Gastrocnemius medialis (tissue), 4 donors: ENCODE measurements around the gene EP400. TPM values are rescaled to one million over a fixed set of nuclear protein-coding genes. Genes with fewer than 3 reads are reported as not detected.
A peak's percentile ranks its signal among the peaks of the same experiment; 100 is the strongest.

Experiments used
- ATAC-seq, 2 donors: fragments of 150-250 bp; one replicate each; pipeline ENCODE4 v1.9.1; 2016
- DNase-seq, 2 donors: peaks; one replicate each; pipeline ENCODE4 v3.0.0-alpha.2; 2019
- H3K27ac ChIP-seq, 4 donors: fragments of 200-600 bp; sonication (generic); 1 replicate in 1 of 4; 2 replicates in 3 of 4; pipeline ENCODE4 v1.5.1; 2016 to 2018; ENCODE audit warnings: mild to moderate bottlenecking in 2 of 4, moderate library complexity in 1 of 4
- H3K27me3 ChIP-seq, 3 donors: fragments of 200-600 bp; sonication (generic) in 2 of 3; 1 replicate in 1 of 3; 2 replicates in 2 of 3; pipeline versions ENCODE4 v1.5.1 to v1.6.0; 2016 to 2019; ENCODE audit warnings: mild to moderate bottlenecking in 1 of 3, moderate library complexity in 1 of 3
- H3K36me3 ChIP-seq, 2 donors: fragments of 200-600 bp; sonication (generic) in 1 of 2; one replicate each; pipeline ENCODE4 v1.5.1; 2017 to 2018
- H3K4me1 ChIP-seq, 2 donors: fragments of 200-600 bp; sonication (generic) in 1 of 2; one replicate each; pipeline ENCODE4 v1.5.1; 2016 to 2017; ENCODE audit warnings: mild to moderate bottlenecking in 2 of 2
- H3K4me3 ChIP-seq, 4 donors: fragments of 200-600 bp; sonication (generic) in 3 of 4; 1 replicate in 1 of 4; 2 replicates in 3 of 4; pipeline ENCODE4 v1.5.1; 2016 to 2019; ENCODE audit warnings: mild to moderate bottlenecking in 2 of 4
- H3K9me3 ChIP-seq, 3 donors: fragments of 200-600 bp; sonication (generic) in 2 of 3; 1 replicate in 1 of 3; 2 replicates in 2 of 3; pipeline ENCODE4 v1.5.1; 2016 to 2019
- POLR2A ChIP-seq, 2 donors: fragments of 450-650 bp; IDR thresholded peaks; one replicate each; pipeline ENCODE4 v1.6.1; 2017; ENCODE audit warnings: antibody characterized with exemption in 2 of 2, mild to moderate bottlenecking in 2 of 2, moderate library complexity in 2 of 2
- in situ Hi-C, 4 donors: fragments of 200-750 bp; cut with MboI; loops; one replicate each; pipeline versions ENCODE4 v1.15.0 to v1.8.0; 2017; ENCODE audit warnings: low sequenced_read_pairs in 4 of 4
- intact Hi-C: fragments of 100-400 bp; cut with DNase I; formaldehyde crosslinking; loops from one replicate; pipeline ENCODE4 v1.15.1; 2023; ENCODE audit warnings: low total_unique reads
- total RNA-seq, 4 donors: library from RNA; depleted of rRNA; stranded (reverse); fragments of >200 nt; gene quantifications; one replicate each; pipeline versions ENCODE4 v1.1.0 to v1.2.3, GENCODE V29; 2016
- TF ChIP-seq, protein P1 (sequence below), 5 experiments: fragments of 450-650 bp in 3 of 5; fragments of 200-600 bp in 2 of 5; sonication (generic) in 2 of 5; IDR thresholded peaks in 4 of 5; conservative IDR thresholded peaks in 1 of 5; 1 replicate in 4 of 5; 2 replicates in 1 of 5; pipeline ENCODE4 v1.5.1; 2016 to 2019; ENCODE audit warnings: antibody characterized with exemption in 5 of 5, mild to moderate bottlenecking in 3 of 5, moderate library complexity in 3 of 5

Gene EP400
- total RNA-seq, 4 donors from 2014 or later: 11.9 to 17.4 (median 15.0) TPM

DNA sequence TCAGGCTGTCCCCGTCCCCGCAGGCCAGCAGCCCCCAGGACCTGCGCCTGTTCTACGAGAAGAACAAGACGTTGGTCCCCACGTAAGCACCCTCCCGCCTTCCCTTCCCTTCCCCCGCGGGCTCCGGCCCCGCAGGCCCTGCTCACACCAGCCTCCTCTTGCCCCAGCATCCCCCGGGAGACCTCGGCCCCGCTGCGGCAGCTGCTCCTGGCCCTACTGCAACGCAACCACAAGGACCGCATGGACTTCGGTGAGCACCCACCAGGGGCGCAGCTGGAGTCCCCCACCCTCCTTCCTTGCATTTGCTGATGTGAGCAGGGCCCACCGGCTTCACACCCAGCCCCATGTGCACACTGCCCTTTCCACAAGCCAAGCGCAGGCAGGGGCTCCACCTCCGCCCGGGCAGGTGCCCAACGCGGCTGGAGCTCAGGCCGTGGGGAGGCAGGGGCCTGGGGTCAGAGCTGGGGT, 40.0 kb upstream of the EP400 start:
- intact Hi-C loops (no loop called here), in situ Hi-C loops (no loop called here)
- DNase-seq (no peak), ATAC-seq (no peak)
- no peak overlapping the region for H3K4me3 ChIP-seq
- H3K27me3 ChIP-seq: no peaks in the 10 kb centered on the region
- H3K36me3 ChIP-seq: peaks cover 0 to 72% of the 10 kb centered on the region in 2 donors
- peaks cover 0 to 13% of the 10 kb centered on the region in 2 donors for H3K4me1 ChIP-seq
- no peak for TF ChIP-seq POLR2A (IDR thresholded peaks at IDR 0.05)
- TF ChIP-seq, protein P1, sequence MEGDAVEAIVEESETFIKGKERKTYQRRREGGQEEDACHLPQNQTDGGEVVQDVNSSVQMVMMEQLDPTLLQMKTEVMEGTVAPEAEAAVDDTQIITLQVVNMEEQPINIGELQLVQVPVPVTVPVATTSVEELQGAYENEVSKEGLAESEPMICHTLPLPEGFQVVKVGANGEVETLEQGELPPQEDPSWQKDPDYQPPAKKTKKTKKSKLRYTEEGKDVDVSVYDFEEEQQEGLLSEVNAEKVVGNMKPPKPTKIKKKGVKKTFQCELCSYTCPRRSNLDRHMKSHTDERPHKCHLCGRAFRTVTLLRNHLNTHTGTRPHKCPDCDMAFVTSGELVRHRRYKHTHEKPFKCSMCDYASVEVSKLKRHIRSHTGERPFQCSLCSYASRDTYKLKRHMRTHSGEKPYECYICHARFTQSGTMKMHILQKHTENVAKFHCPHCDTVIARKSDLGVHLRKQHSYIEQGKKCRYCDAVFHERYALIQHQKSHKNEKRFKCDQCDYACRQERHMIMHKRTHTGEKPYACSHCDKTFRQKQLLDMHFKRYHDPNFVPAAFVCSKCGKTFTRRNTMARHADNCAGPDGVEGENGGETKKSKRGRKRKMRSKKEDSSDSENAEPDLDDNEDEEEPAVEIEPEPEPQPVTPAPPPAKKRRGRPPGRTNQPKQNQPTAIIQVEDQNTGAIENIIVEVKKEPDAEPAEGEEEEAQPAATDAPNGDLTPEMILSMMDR (IDR thresholded peaks at IDR 0.05 in 4 of 5, conservative IDR thresholded peaks at IDR 0.05 in 1 of 5): no peak
- no peak overlapping the region for H3K27ac ChIP-seq
- H3K9me3 ChIP-seq: no peaks in the 10 kb centered on the region

DNA sequence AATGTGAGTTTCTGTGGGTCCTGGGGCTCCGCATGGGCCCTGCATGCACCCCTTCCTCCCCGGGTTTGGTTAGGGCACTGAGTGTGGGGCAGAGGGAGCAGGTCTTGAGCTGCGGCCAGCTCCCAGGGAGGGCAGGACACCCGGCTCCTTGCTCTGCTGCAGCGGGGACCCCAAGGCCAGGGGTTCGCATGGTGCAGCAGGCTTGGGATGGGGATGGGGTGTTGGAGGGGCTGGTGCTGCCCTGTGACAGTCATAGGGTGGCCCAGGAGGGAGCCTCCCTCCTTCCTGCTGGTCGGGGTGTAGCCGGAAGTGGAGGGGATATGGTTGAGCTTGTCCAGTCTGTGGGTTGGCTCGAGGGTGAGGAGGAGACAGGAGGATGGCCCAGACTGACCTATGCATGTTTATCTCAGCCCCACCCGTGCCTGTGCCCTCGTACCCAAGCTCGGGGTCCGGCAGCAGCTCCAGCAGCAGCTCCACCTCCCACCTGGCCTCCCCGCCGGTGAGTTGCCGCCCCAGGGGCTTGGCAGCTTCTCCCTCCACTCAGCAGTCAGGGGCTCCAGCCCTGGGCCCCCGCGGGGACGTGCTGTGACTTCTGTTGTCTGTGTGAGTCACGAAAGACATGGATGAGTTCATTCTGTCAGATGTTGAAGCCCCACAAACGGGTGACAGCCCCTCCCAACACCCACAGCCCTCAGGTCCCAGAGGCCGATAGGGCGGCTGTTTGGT, 39.3 kb upstream of the EP400 start:
- in situ Hi-C loops: no loop called here
- peaks cover 2 to 79% of the 10 kb centered on the region in 2 donors for H3K36me3 ChIP-seq
- DNase-seq: no peak

GRCh38 chr12:131911028-131911650, 38.6 kb upstream of the EP400 start:
- H3K9me3 ChIP-seq: no peaks in the 10 kb centered on the region
- H3K27ac ChIP-seq: no peak overlapping the region
- intact Hi-C loops: no loop called here
- TF ChIP-seq, protein P1 (IDR thresholded peaks at IDR 0.05 in 4 of 5, conservative IDR thresholded peaks at IDR 0.05 in 1 of 5): no peak
- TF ChIP-seq POLR2A (IDR thresholded peaks at IDR 0.05): no peak
- peaks cover 2 to 85% of the 10 kb centered on the region in 2 donors for H3K36me3 ChIP-seq
- peaks cover 0 to 6% of the 10 kb centered on the region in 2 donors for H3K4me1 ChIP-seq
- DNase-seq (no peak), ATAC-seq (no peak)
- H3K27me3 ChIP-seq: no peaks in the 10 kb centered on the region
- no peak overlapping the region for H3K4me3 ChIP-seq
- in situ Hi-C loops: no loop called here

More for the DNA sequence above, 39.3 kb upstream of the EP400 start:
- Histone ChIP-seq H3K27me3 (no peaks in the 10 kb centered on the region), H3K4me1 (peaks cover 0 to 7% of the 10 kb centered on the region in 2 donors), H3K4me3 (no peak overlapping the region), H3K27ac (no peak overlapping the region), H3K9me3 (no peaks in the 10 kb centered on the region)
- TF ChIP-seq, protein P1 (IDR thresholded peaks at IDR 0.05 in 4 of 5, conservative IDR thresholded peaks at IDR 0.05 in 1 of 5): no peak
- no peak for TF ChIP-seq POLR2A (IDR thresholded peaks at IDR 0.05)
- no peak for ATAC-seq
- intact Hi-C loops: no loop called here

- TF ChIP-seq, protein P1 (IDR thresholded peaks at IDR 0.05 in 4 of 5, conservative IDR thresholded peaks at IDR 0.05 in 1 of 5): no peak
- TF ChIP-seq POLR2A (IDR thresholded peaks at IDR 0.05): no peak
- in situ Hi-C loops (no loop called here), intact Hi-C loops (no loop called here)
- H3K27me3 ChIP-seq: no peaks in the 10 kb centered on the region
- H3K27ac ChIP-seq: peak overlapping the region in 3 of 4 donors; percentile 17 to 65 (median 49)
- peaks cover 2 to 90% of the 10 kb centered on the region in 2 donors for H3K36me3 ChIP-seq
- H3K9me3 ChIP-seq: no peaks in the 10 kb centered on the region
- ATAC-seq (no peak), DNase-seq (peak in 1 of 2 donors; percentile 12)
- no peak overlapping the region for H3K4me3 ChIP-seq
- H3K4me1 ChIP-seq: peaks cover 0 to 6% of the 10 kb centered on the region in 2 donors
Observed at GRCh38 chr12:131911851-131912477, 37.8 kb upstream of the EP400 start.
